Measurements from ENCODE around the gene RAF1.

Gene RAF1

GRCh38 chr3:12586403-12586802 lies 77.5 kb downstream of the RAF1 start:
- no peaks in the 10 kb centered on the region for H3K9me3 ChIP-seq (ENCODE audit: control insufficient read depth, insufficient read depth, low read length)
- H3K4me3 ChIP-seq (ENCODE audit: low read depth, low read length) = no peak overlapping the region
- H3K9ac ChIP-seq (ENCODE audit: low read depth, low read length) = no peak overlapping the region
- H3K36me3 ChIP-seq (ENCODE audit: control insufficient read depth, insufficient read depth, low read length) = peaks cover 62% of the 10 kb centered on the region
- H3K27me3 ChIP-seq (ENCODE audit: control insufficient read depth, insufficient read depth, low read length) = no peaks in the 10 kb centered on the region
- H3K4me1 ChIP-seq (ENCODE audit: control insufficient read depth, insufficient read depth, low read length) = no peaks in the 10 kb centered on the region

DNA sequence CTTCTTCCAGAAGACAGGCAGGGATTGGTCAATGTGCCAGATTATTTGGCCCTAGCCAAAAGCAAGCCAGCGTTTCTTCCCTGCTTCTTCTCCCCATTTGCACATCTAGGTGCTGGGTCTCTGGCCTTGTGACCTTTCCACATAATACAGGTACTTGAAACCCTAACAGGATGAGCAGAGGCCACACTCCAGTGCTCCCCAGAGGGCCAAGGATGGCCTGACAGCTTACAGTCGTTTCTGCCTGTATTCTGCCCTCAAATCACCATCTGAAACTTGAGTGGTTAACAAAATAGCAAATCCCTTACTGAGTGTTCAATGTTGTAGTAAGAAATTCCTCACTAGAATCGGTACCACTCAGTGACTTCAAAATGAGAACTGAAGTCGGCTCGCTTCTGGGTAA lies 77.9 kb downstream of the RAF1 start:
- H3K27me3 ChIP-seq (ENCODE audit: control insufficient read depth, insufficient read depth, low read length) = no peaks in the 10 kb centered on the region
- no peaks in the 10 kb centered on the region for H3K4me1 ChIP-seq (ENCODE audit: control insufficient read depth, insufficient read depth, low read length)
- H3K36me3 ChIP-seq (ENCODE audit: control insufficient read depth, insufficient read depth, low read length) = peaks cover 59% of the 10 kb centered on the region
- H3K9ac ChIP-seq (ENCODE audit: low read depth, low read length) = no peak overlapping the region
- H3K4me3 ChIP-seq (ENCODE audit: low read depth, low read length) = no peak overlapping the region
- H3K9me3 ChIP-seq (ENCODE audit: control insufficient read depth, insufficient read depth, low read length) = no peaks in the 10 kb centered on the region

GRCh38 chr3:12585181-12585580 lies 78.7 kb downstream of the RAF1 start:
- Histone ChIP-seq H3K4me3 (ENCODE audit: low read depth, low read length) (no peak overlapping the region), H3K4me1 (ENCODE audit: control insufficient read depth, insufficient read depth, low read length) (no peaks in the 10 kb centered on the region), H3K36me3 (ENCODE audit: control insufficient read depth, insufficient read depth, low read length) (peaks cover 53% of the 10 kb centered on the region), H3K9ac (ENCODE audit: low read depth, low read length) (no peak overlapping the region), H3K9me3 (ENCODE audit: control insufficient read depth, insufficient read depth, low read length) (no peaks in the 10 kb centered on the region), H3K27me3 (ENCODE audit: control insufficient read depth, insufficient read depth, low read length) (no peaks in the 10 kb centered on the region)

- H3K9ac ChIP-seq (ENCODE audit: low read depth, low read length) = no peak overlapping the region
- no peaks in the 10 kb centered on the region for H3K4me1 ChIP-seq (ENCODE audit: control insufficient read depth, insufficient read depth, low read length)
- H3K27me3 ChIP-seq (ENCODE audit: control insufficient read depth, insufficient read depth, low read length) = no peaks in the 10 kb centered on the region
- H3K4me3 ChIP-seq (ENCODE audit: low read depth, low read length) = no peak overlapping the region
- no peaks in the 10 kb centered on the region for H3K9me3 ChIP-seq (ENCODE audit: control insufficient read depth, insufficient read depth, low read length)
- H3K36me3 ChIP-seq (ENCODE audit: control insufficient read depth, insufficient read depth, low read length) = peaks cover 47% of the 10 kb centered on the region
Measured at GRCh38 chr3:12584083-12584482, 79.8 kb downstream of the RAF1 start.

GRCh38 chr3:12583280-12583679 lies 80.6 kb downstream of the RAF1 start:
- Histone ChIP-seq H3K4me1 (ENCODE audit: control insufficient read depth, insufficient read depth, low read length) (no peaks in the 10 kb centered on the region), H3K9me3 (ENCODE audit: control insufficient read depth, insufficient read depth, low read length) (no peaks in the 10 kb centered on the region), H3K27me3 (ENCODE audit: control insufficient read depth, insufficient read depth, low read length) (no peaks in the 10 kb centered on the region), H3K9ac (ENCODE audit: low read depth, low read length) (no peak overlapping the region), H3K36me3 (ENCODE audit: control insufficient read depth, insufficient read depth, low read length) (peaks cover 39% of the 10 kb centered on the region), H3K4me3 (ENCODE audit: low read depth, low read length) (no peak overlapping the region)

- Histone ChIP-seq H3K27me3 (ENCODE audit: control insufficient read depth, insufficient read depth, low read length) (no peaks in the 10 kb centered on the region), H3K9ac (ENCODE audit: low read depth, low read length) (no peak overlapping the region), H3K36me3 (ENCODE audit: control insufficient read depth, insufficient read depth, low read length) (peaks cover 35% of the 10 kb centered on the region), H3K4me3 (ENCODE audit: low read depth, low read length) (no peak overlapping the region), H3K9me3 (ENCODE audit: control insufficient read depth, insufficient read depth, low read length) (no peaks in the 10 kb centered on the region), H3K4me1 (ENCODE audit: control insufficient read depth, insufficient read depth, low read length) (no peaks in the 10 kb centered on the region)
Measured at GRCh38 chr3:12582730-12583129, 81.2 kb downstream of the RAF1 start.

DNA sequence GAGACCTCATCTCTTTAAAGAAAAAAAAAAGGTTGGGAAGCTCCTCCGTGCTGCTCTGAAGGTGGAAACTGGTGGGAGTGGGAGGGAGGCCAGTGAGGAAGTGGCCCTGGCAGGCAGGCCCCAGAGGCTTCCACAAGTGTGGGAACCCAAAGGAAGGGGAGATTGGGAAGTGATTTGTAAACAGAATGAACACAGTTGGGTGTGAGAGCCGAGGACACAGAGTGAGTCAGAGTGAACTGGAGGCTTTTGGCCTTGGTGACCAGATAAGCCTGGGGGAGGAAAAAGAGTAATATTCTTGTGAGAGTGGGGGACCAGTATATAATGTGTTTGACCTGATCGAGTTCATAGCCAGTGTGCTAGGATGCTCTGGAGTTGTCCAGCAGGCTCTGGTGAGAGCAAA lies 84.0 kb downstream of the RAF1 start:
- H3K36me3 ChIP-seq (ENCODE audit: control insufficient read depth, insufficient read depth, low read length) = peaks cover 38% of the 10 kb centered on the region
- no peak overlapping the region for H3K9ac ChIP-seq (ENCODE audit: low read depth, low read length)

GRCh38 chr3:12579456-12579855 lies 84.5 kb downstream of the RAF1 start:
- H3K4me1 ChIP-seq (ENCODE audit: control insufficient read depth, insufficient read depth, low read length) = no peaks in the 10 kb centered on the region
- H3K9me3 ChIP-seq (ENCODE audit: control insufficient read depth, insufficient read depth, low read length) = no peaks in the 10 kb centered on the region
- no peak overlapping the region for H3K9ac ChIP-seq (ENCODE audit: low read depth, low read length)
- peaks cover 38% of the 10 kb centered on the region for H3K36me3 ChIP-seq (ENCODE audit: control insufficient read depth, insufficient read depth, low read length)
- no peak overlapping the region for H3K4me3 ChIP-seq (ENCODE audit: low read depth, low read length)
- H3K27me3 ChIP-seq (ENCODE audit: control insufficient read depth, insufficient read depth, low read length) = no peaks in the 10 kb centered on the region

More for the DNA sequence above, 84.0 kb downstream of the RAF1 start:
- Histone ChIP-seq H3K27me3 (ENCODE audit: control insufficient read depth, insufficient read depth, low read length) (no peaks in the 10 kb centered on the region), H3K9me3 (ENCODE audit: control insufficient read depth, insufficient read depth, low read length) (no peaks in the 10 kb centered on the region), H3K4me3 (ENCODE audit: low read depth, low read length) (no peak overlapping the region), H3K4me1 (ENCODE audit: control insufficient read depth, insufficient read depth, low read length) (no peaks in the 10 kb centered on the region)

DNA sequence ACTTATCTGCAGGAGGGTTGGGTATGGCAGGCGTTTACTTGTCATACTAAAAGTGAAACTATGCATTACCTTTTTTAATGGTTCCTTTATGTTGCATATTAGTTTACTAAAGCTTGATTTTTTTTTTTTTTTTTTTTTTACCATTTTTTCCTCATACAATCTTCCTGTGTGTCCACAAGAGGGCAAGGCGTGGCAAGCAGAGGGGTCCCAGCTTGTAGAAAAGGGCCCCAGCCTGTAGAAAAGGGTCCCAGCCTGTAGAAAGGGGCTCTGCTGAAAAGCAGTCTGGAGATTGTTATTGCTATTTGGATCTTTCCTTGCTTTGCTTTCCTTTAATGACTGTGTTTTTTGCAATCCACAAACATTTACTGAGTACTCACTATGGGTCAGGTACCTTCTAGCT lies 85.2 kb downstream of the RAF1 start:
- Histone ChIP-seq H3K4me3 (ENCODE audit: low read depth, low read length) (no peak overlapping the region), H3K36me3 (ENCODE audit: control insufficient read depth, insufficient read depth, low read length) (peaks cover 37% of the 10 kb centered on the region), H3K9me3 (ENCODE audit: control insufficient read depth, insufficient read depth, low read length) (no peaks in the 10 kb centered on the region), H3K27me3 (ENCODE audit: control insufficient read depth, insufficient read depth, low read length) (no peaks in the 10 kb centered on the region), H3K9ac (ENCODE audit: low read depth, low read length) (no peak overlapping the region), H3K4me1 (ENCODE audit: control insufficient read depth, insufficient read depth, low read length) (no peaks in the 10 kb centered on the region)

GRCh38 chr3:12577379-12577778 lies 86.5 kb downstream of the RAF1 start:
- H3K27me3 ChIP-seq (ENCODE audit: control insufficient read depth, insufficient read depth, low read length) = no peaks in the 10 kb centered on the region
- H3K4me3 ChIP-seq (ENCODE audit: low read depth, low read length) = no peak overlapping the region
- peaks cover 35% of the 10 kb centered on the region for H3K36me3 ChIP-seq (ENCODE audit: control insufficient read depth, insufficient read depth, low read length)
- H3K4me1 ChIP-seq (ENCODE audit: control insufficient read depth, insufficient read depth, low read length) = no peaks in the 10 kb centered on the region
- no peaks in the 10 kb centered on the region for H3K9me3 ChIP-seq (ENCODE audit: control insufficient read depth, insufficient read depth, low read length)
- H3K9ac ChIP-seq (ENCODE audit: low read depth, low read length) = no peak overlapping the region

- Histone ChIP-seq H3K9me3 (ENCODE audit: control insufficient read depth, insufficient read depth, low read length) (no peaks in the 10 kb centered on the region), H3K4me1 (ENCODE audit: control insufficient read depth, insufficient read depth, low read length) (no peaks in the 10 kb centered on the region), H3K27me3 (ENCODE audit: control insufficient read depth, insufficient read depth, low read length) (no peaks in the 10 kb centered on the region), H3K4me3 (ENCODE audit: low read depth, low read length) (no peak overlapping the region), H3K36me3 (ENCODE audit: control insufficient read depth, insufficient read depth, low read length) (peaks cover 38% of the 10 kb centered on the region), H3K9ac (ENCODE audit: low read depth, low read length) (no peak overlapping the region)
Measured at GRCh38 chr3:12574661-12575060, 89.3 kb downstream of the RAF1 start.

GRCh38 chr3:12574131-12574530 lies 89.8 kb downstream of the RAF1 start:
- Histone ChIP-seq H3K9ac (ENCODE audit: low read depth, low read length) (no peak overlapping the region), H3K4me3 (ENCODE audit: low read depth, low read length) (no peak overlapping the region), H3K9me3 (ENCODE audit: control insufficient read depth, insufficient read depth, low read length) (no peaks in the 10 kb centered on the region), H3K4me1 (ENCODE audit: control insufficient read depth, insufficient read depth, low read length) (no peaks in the 10 kb centered on the region), H3K27me3 (ENCODE audit: control insufficient read depth, insufficient read depth, low read length) (no peaks in the 10 kb centered on the region), H3K36me3 (ENCODE audit: control insufficient read depth, insufficient read depth, low read length) (peaks cover 39% of the 10 kb centered on the region)

GRCh38 chr3:12571986-12572385 lies 91.9 kb downstream of the RAF1 start:
- no peaks in the 10 kb centered on the region for H3K9me3 ChIP-seq (ENCODE audit: control insufficient read depth, insufficient read depth, low read length)
- H3K4me3 ChIP-seq (ENCODE audit: low read depth, low read length) = no peak overlapping the region
- H3K36me3 ChIP-seq (ENCODE audit: control insufficient read depth, insufficient read depth, low read length) = peaks cover 38% of the 10 kb centered on the region
- no peak overlapping the region for H3K9ac ChIP-seq (ENCODE audit: low read depth, low read length)
- H3K27me3 ChIP-seq (ENCODE audit: control insufficient read depth, insufficient read depth, low read length) = no peaks in the 10 kb centered on the region
- H3K4me1 ChIP-seq (ENCODE audit: control insufficient read depth, insufficient read depth, low read length) = no peaks in the 10 kb centered on the region

Measured in iPS-15b (cell line).